PC-9 (cell line): ENCODE results near the gene KRTAP12-2. TPM values are rescaled to one million over a fixed set of nuclear protein-coding genes. Genes with fewer than 3 reads are reported as not detected.
"Not testable (repeated sequence)": the region's sequence is repeated elsewhere in the genome, so short reads cannot be mapped to it uniquely, and the experiment has no call there.

ENCODE experiments used
- BruUV-seq: library from RNA; stranded (reverse); fragments of 400-500 nt; replicated peaks from 2 replicates; lab custom pipeline; 2021; lab: Mats Ljungman, UMichigan
- CTCF ChIA-PET: fragments of 300-600 bp; sonication (Branson Sonifier 250); formaldehyde crosslinking; loops from one replicate; lab custom pipeline; 2022; ENCODE audit warnings: antibody characterized with exemption; lab: Charles Lee
- POLR2A ChIA-PET: fragments of 300-600 bp; sonication (Branson Sonifier 250); formaldehyde crosslinking; loops from one replicate; lab custom pipeline; 2022; ENCODE audit warnings: antibody characterized with exemption; ENCODE audit not compliant: unreplicated experiment; lab: Charles Lee
- DNase-seq, 2 experiments: peaks; one replicate each; pipeline versions ENCODE4 v3.0.0 to v3.0.0-alpha.2; 2015 to 2022; ENCODE audit warnings: mixed read lengths in 1 of 2
- H2AFZ ChIP-seq: fragments of 200-600 bp; sonication (generic); 2 replicates; pipeline ENCODE4 v1.8.1; 2017; ENCODE audit warnings: antibody characterized with exemption
- H3F3A ChIP-seq: fragments of 200-600 bp; sonication (generic); 2 replicates; pipeline ENCODE4 v1.8.1; 2017; ENCODE audit warnings: antibody characterized with exemption, mild to moderate bottlenecking, low read depth; ENCODE audit not compliant: insufficient read depth
- H3K27ac ChIP-seq: fragments of 200-600 bp; sonication (generic); 2 replicates; pipeline ENCODE4 v1.6.1; 2016; ENCODE audit warnings: mixed run types
- H3K27me3 ChIP-seq: fragments of 200-600 bp; sonication (generic); 2 replicates; pipeline ENCODE4 v1.6.1; 2016; ENCODE audit warnings: low read depth, mixed run types; ENCODE audit not compliant: insufficient read depth
- H3K36me3 ChIP-seq: fragments of 200-600 bp; sonication (generic); 2 replicates; pipeline ENCODE4 v1.6.1; 2016; ENCODE audit warnings: low read depth, mixed run types
- H3K4me1 ChIP-seq: fragments of 200-600 bp; sonication (generic); replicated peaks from 2 replicates; pipeline ENCODE4 v1.6.1; 2016; ENCODE audit warnings: mixed run types; ENCODE audit not compliant: insufficient read depth
- H3K4me2 ChIP-seq: fragments of 200-600 bp; sonication (generic); 2 replicates; pipeline ENCODE4 v1.6.1; 2017; ENCODE audit warnings: mixed run types
- H3K4me3 ChIP-seq: fragments of 200-600 bp; sonication (generic); 2 replicates; pipeline ENCODE4 v1.6.1; 2016; ENCODE audit warnings: mixed run types
- H3K79me2 ChIP-seq: fragments of 200-600 bp; sonication (generic); 2 replicates; pipeline ENCODE4 v1.6.1; 2017; ENCODE audit warnings: low read depth, mixed run types
- H3K9me2 ChIP-seq: fragments of 200-600 bp; sonication (generic); 2 replicates; pipeline ENCODE4 v1.8.1; 2017; ENCODE audit warnings: mild to moderate bottlenecking; ENCODE audit not compliant: insufficient read depth
- H3K9me3 ChIP-seq: fragments of 200-600 bp; sonication (generic); 2 replicates; pipeline ENCODE4 v1.8.1; 2016; ENCODE audit warnings: low read depth; ENCODE audit not compliant: insufficient read depth
- H4K20me1 ChIP-seq: fragments of 200-600 bp; sonication (generic); 2 replicates; pipeline ENCODE4 v1.8.1; 2017; ENCODE audit not compliant: insufficient read depth
- CTCF ChIP-seq: fragments of 200-600 bp; sonication (generic); conservative IDR thresholded peaks from 2 replicates; pipeline ENCODE4 v1.6.1; 2017; ENCODE audit warnings: mixed run types, antibody characterized with exemption, mild to moderate bottlenecking, moderate library complexity
- EZH2 ChIP-seq: fragments of 200-600 bp; sonication (generic); IDR thresholded peaks from 2 replicates; pipeline ENCODE4 v1.8.0; 2017; ENCODE audit warnings: antibody characterized with exemption, low read depth
- intact Hi-C: fragments of 100-400 bp; cut with micrococcal nuclease; formaldehyde crosslinking; loops from one replicate; pipeline ENCODE4 v1.10.0; 2022; ENCODE audit not compliant: unreplicated experiment
- total RNA-seq: library from RNA; stranded (reverse); gene quantifications from 2 replicates; pipeline ENCODE4 v1.2.3, GENCODE V29; 2021

Gene KRTAP12-2
- total RNA-seq, 1 experiment from 2014 or later: not detected

GRCh38 chr21:44697811-44698734, 31.3 kb upstream of the KRTAP12-2 start:
- H4K20me1 ChIP-seq: no peaks in the 10 kb centered on the region
- POLR2A ChIA-PET: no interaction called here
- H3F3A ChIP-seq: no peaks in the 10 kb centered on the region
- no TSS peak for BruUV-seq
- no peak for TF ChIP-seq CTCF
- no peak for TF ChIP-seq EZH2
- H3K79me2 ChIP-seq: no peaks in the 10 kb centered on the region
- peaks cover 68% of the 10 kb centered on the region for H3K27me3 ChIP-seq
- H3K27ac ChIP-seq: no peak overlapping the region
- no peak overlapping the region for H3K4me3 ChIP-seq
- intact Hi-C loops: no loop called here
- H3K36me3 ChIP-seq: no peaks in the 10 kb centered on the region
- no peak overlapping the region for H3K4me2 ChIP-seq
- DNase-seq: no peak
- CTCF ChIA-PET: no interaction called here
- no peak overlapping the region for H2AFZ ChIP-seq
- H3K9me3 ChIP-seq: peaks cover 7% of the 10 kb centered on the region; the same call in 1 of the 2 replicates
- no peaks in the 10 kb centered on the region for H3K9me2 ChIP-seq
- no peaks in the 10 kb centered on the region for H3K4me1 ChIP-seq

- H3K79me2 ChIP-seq, H3K36me3 ChIP-seq, H4K20me1 ChIP-seq, DNase-seq, H3K4me1 ChIP-seq, H3F3A ChIP-seq, H3K27ac ChIP-seq, H2AFZ ChIP-seq, H3K4me3 ChIP-seq, POLR2A ChIA-PET, H3K4me2 ChIP-seq, H3K9me3 ChIP-seq, intact Hi-C loops, H3K9me2 ChIP-seq, BruUV-seq: not testable (repeated sequence)
- peaks cover 61% of the 10 kb centered on the region for H3K27me3 ChIP-seq
- CTCF ChIA-PET: interaction anchor here (0.6 kb wide), 1 partner anchor 235 kb away, joined by 4 read pairs; no protein-coding TSS in a partner anchor
These were observed 30.6 kb upstream of the KRTAP12-2 start, which contains the start of gene KRTAP10-12 for GRCh38 chr21:44697172-44697810. TSS of gene KRTAP10-12 (plus strand) at chr21:44697172. CDS start at chr21:44697202, 30 bp downstream.

- no peak for DNase-seq
- ChIA-PET POLR2A (no interaction called here), CTCF (interaction anchor here (0.6 kb wide), 1 partner anchor 235 kb away, joined by 4 read pairs; no protein-coding TSS in a partner anchor)
- peaks cover 7% of the 10 kb centered on the region; the same call in 1 of the 2 replicates for H3K9me3 ChIP-seq
- H3F3A ChIP-seq: no peaks in the 10 kb centered on the region
- no peak overlapping the region for H3K27ac ChIP-seq
- no peaks in the 10 kb centered on the region for H3K36me3 ChIP-seq
- H3K79me2 ChIP-seq: no peaks in the 10 kb centered on the region
- BruUV-seq: no TSS peak
- no peak overlapping the region for H3K4me3 ChIP-seq
- no peak for TF ChIP-seq EZH2
- no peak for TF ChIP-seq CTCF
- no peaks in the 10 kb centered on the region for H4K20me1 ChIP-seq
- H3K4me1 ChIP-seq: no peaks in the 10 kb centered on the region
- H2AFZ ChIP-seq: no peak overlapping the region
- peaks cover 63% of the 10 kb centered on the region for H3K27me3 ChIP-seq
- intact Hi-C loops: no loop called here
- H3K4me2 ChIP-seq: no peak overlapping the region
- H3K9me2 ChIP-seq: no peaks in the 10 kb centered on the region
These were observed 29.8 kb upstream of the KRTAP12-2 start for GRCh38 chr21:44696572-44696971.
